SK-N-MC (cell line): ENCODE results near the gene PRKG1.

Experiments used
- DNase-seq: peaks from one replicate; pipeline ENCODE4 v3.0.0-alpha.2; 2011; ENCODE audit warnings: low read depth, low spot score
- H3K27ac ChIP-seq: fragments of 200-600 bp; sonication (generic); 2 replicates; pipeline ENCODE4 v1.5.1; 2016; ENCODE audit warnings: mixed run types
- H3K36me3 ChIP-seq: fragments of 200-600 bp; sonication (generic); 2 replicates; pipeline ENCODE4 v1.6.1; 2017; ENCODE audit warnings: antibody characterized with exemption, low read length, mixed read lengths; ENCODE audit not compliant: insufficient read depth
- H3K4me3 ChIP-seq: fragments of 200-600 bp; sonication (generic); 2 replicates; pipeline ENCODE4 v1.5.1; 2016
- H3K9ac ChIP-seq: fragments of 200-600 bp; sonication (generic); 2 replicates; pipeline ENCODE4 v1.8.0; 2017; ENCODE audit warnings: mixed run types, mixed read lengths; ENCODE audit not compliant: insufficient read length
- H3K9me3 ChIP-seq: fragments of 200-600 bp; sonication (generic); 2 replicates; pipeline ENCODE4 v1.6.1; 2017; ENCODE audit warnings: low read depth, mild to moderate bottlenecking, antibody characterized with exemption, low read length, moderate library complexity, mixed read lengths
- EZH2 ChIP-seq: fragments of 200-600 bp; sonication (generic); IDR thresholded peaks from one replicate; pipeline ENCODE4 v1.6.1; 2017; ENCODE audit warnings: antibody characterized with exemption
- FOXP2 ChIP-seq: optimal IDR thresholded peaks from 2 replicates; pipeline ENCODE3; 2011; ENCODE audit warnings: mild to moderate bottlenecking, moderate library complexity; ENCODE audit not compliant: insufficient read depth; ENCODE audit errors: extremely low read length, control extremely low read depth
- POLR2AphosphoS5 ChIP-seq: IDR thresholded peaks from 2 replicates; pipeline ENCODE4 v1.6.1; 2012; ENCODE audit warnings: mild to moderate bottlenecking, low read depth, low read length, borderline replicate concordance

Gene PRKG1

GRCh38 chr10:51231754-51232153 is 157.5 kb downstream of the PRKG1 start:
- H3K36me3 ChIP-seq = no peaks in the 10 kb centered on the region
- H3K27ac ChIP-seq = no peak overlapping the region
- no peak for DNase-seq
- no peak overlapping the region for H3K4me3 ChIP-seq
- H3K9ac ChIP-seq = no peak overlapping the region
- TF ChIP-seq FOXP2 (no peak), POLR2AphosphoS5 (no peak), EZH2 (no peak)
- H3K9me3 ChIP-seq = no peaks in the 10 kb centered on the region

- TF ChIP-seq POLR2AphosphoS5 (no peak), EZH2 (no peak), FOXP2 (no peak)
- H3K9me3 ChIP-seq = no peaks in the 10 kb centered on the region
- no peak overlapping the region for H3K4me3 ChIP-seq
- no peak overlapping the region for H3K27ac ChIP-seq
- DNase-seq = no peak
- no peaks in the 10 kb centered on the region for H3K36me3 ChIP-seq
- no peak overlapping the region for H3K9ac ChIP-seq
These were observed 159.2 kb downstream of the PRKG1 start for GRCh38 chr10:51233337-51234100.

- no peak overlapping the region for H3K9ac ChIP-seq
- no peaks in the 10 kb centered on the region for H3K36me3 ChIP-seq
- no peak overlapping the region for H3K27ac ChIP-seq
- TF ChIP-seq FOXP2 = no peak
- TF ChIP-seq POLR2AphosphoS5 = no peak
- no peak for TF ChIP-seq EZH2
- no peaks in the 10 kb centered on the region for H3K9me3 ChIP-seq
- no peak for DNase-seq
- H3K4me3 ChIP-seq = no peak overlapping the region
These were observed 161.6 kb downstream of the PRKG1 start for GRCh38 chr10:51235865-51236264.

GRCh38 chr10:51239006-51239405 is 164.7 kb downstream of the PRKG1 start:
- Histone ChIP-seq H3K9ac (no peak overlapping the region), H3K36me3 (no peaks in the 10 kb centered on the region), H3K9me3 (no peaks in the 10 kb centered on the region), H3K27ac (no peak overlapping the region), H3K4me3 (no peak overlapping the region)
- DNase-seq = no peak
- TF ChIP-seq POLR2AphosphoS5 (no peak), EZH2 (no peak), FOXP2 (no peak)

GRCh38 chr10:51241461-51241860 is 167.2 kb downstream of the PRKG1 start:
- no peaks in the 10 kb centered on the region for H3K9me3 ChIP-seq
- TF ChIP-seq EZH2 = no peak
- H3K27ac ChIP-seq = no peak overlapping the region
- no peak overlapping the region for H3K9ac ChIP-seq
- H3K4me3 ChIP-seq = no peak overlapping the region
- no peak for DNase-seq
- no peaks in the 10 kb centered on the region for H3K36me3 ChIP-seq

GRCh38 chr10:51242393-51242792 is 168.1 kb downstream of the PRKG1 start:
- no peaks in the 10 kb centered on the region for H3K9me3 ChIP-seq
- no peak for DNase-seq

GRCh38 chr10:51244309-51244708 is 170.0 kb downstream of the PRKG1 start:
- H3K9me3 ChIP-seq = no peaks in the 10 kb centered on the region
- no peaks in the 10 kb centered on the region for H3K36me3 ChIP-seq
- no peak overlapping the region for H3K27ac ChIP-seq
- no peak overlapping the region for H3K4me3 ChIP-seq
- no peak for DNase-seq
- TF ChIP-seq POLR2AphosphoS5 (no peak), EZH2 (no peak), FOXP2 (no peak)
- H3K9ac ChIP-seq = no peak overlapping the region

More at GRCh38 chr10:51242393-51242792, 168.1 kb downstream of the PRKG1 start:
- no peak overlapping the region for H3K4me3 ChIP-seq
- no peak for TF ChIP-seq EZH2
- TF ChIP-seq POLR2AphosphoS5 = no peak
- TF ChIP-seq FOXP2 = no peak
- no peaks in the 10 kb centered on the region for H3K36me3 ChIP-seq
- no peak overlapping the region for H3K27ac ChIP-seq
- H3K9ac ChIP-seq = no peak overlapping the region

GRCh38 chr10:51244748-51245490 is 170.6 kb downstream of the PRKG1 start:
- Histone ChIP-seq H3K27ac (no peak overlapping the region), H3K9me3 (no peaks in the 10 kb centered on the region), H3K36me3 (no peaks in the 10 kb centered on the region), H3K9ac (no peak overlapping the region), H3K4me3 (no peak overlapping the region)
- TF ChIP-seq FOXP2 (no peak), POLR2AphosphoS5 (no peak), EZH2 (no peak)
- no peak for DNase-seq
